COR-L47 (cell line): ENCODE data around the gene ARL4A.

ENCODE experiments used
- DNase-seq: peaks from one replicate; lab custom pipeline; 2025; lab: John Stamatoyannopoulos, UW

ARL4A gene

GRCh38 chr7:12725575-12726316 lies 38.3 kb downstream of the ARL4A start:
- no peak for DNase-seq

DNA sequence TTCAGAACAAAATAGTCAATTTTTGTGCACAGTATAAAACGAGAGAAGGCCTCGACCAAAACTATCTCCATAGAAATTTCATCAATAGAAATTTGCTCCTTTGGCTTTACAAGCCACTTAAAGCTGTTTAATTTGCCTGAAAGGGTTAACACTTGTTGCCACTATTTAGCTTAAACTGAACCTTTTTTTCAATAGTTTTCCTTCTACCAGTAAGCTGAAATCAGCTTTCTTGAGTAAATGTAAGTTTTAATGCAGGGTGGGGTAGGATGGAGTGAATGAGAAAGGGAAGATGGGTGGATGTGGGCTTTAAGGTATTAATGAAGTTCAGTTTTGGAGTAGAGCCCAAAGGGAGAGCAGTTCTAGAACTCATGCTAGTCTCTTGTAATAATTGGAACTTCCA lies 39.5 kb downstream of the ARL4A start:
- no peak for DNase-seq

- no peak for DNase-seq
Observed at GRCh38 chr7:12727455-12728191, 40.2 kb downstream of the ARL4A start.

DNA sequence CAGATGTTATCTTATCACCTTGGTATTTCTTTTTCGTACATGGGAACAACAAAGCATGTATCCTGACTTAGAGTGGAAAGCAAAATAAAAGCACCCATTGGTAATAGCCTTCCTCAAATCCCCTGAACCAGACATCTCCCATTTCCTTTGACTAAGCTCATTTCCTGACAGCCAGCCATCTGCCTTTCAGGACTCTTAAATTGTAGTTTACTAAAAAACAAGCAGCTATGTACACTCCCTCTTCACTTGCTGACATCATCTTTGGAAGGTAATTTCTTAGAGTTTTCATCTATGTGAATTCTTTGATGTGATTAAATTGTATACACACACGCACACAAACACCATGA lies 40.7 kb downstream of the ARL4A start:
- DNase-seq = no peak

- peak; percentile 95 for DNase-seq
Observed at GRCh38 chr7:12729112-12729511, 41.7 kb downstream of the ARL4A start.

- no peak for DNase-seq
Observed at GRCh38 chr7:12730523-12730922, 43.1 kb downstream of the ARL4A start.

DNA sequence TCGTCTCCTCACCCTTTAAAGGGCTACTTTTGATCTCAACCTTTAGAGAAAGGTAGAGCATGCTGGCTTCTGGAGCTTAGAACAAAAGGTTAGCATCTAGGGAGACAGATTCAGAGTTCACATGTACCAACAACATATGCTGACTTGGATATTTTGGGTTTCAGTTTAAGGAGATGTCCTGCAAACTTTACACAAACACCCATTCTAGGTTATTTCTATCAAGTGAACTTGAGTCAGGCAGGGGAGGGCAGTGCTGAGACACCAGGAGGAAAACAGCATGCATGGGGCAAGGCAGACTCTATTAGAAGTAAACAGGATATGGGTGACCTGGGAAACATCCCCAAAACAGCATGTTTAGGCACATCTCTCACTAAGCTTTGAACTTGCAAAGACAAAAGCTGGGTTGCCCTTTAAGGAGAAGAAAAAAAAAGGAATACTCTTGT lies 43.8 kb downstream of the ARL4A start:
- DNase-seq = no peak

- no peak for DNase-seq
Observed at GRCh38 chr7:12731775-12732174, 44.3 kb downstream of the ARL4A start.

DNA sequence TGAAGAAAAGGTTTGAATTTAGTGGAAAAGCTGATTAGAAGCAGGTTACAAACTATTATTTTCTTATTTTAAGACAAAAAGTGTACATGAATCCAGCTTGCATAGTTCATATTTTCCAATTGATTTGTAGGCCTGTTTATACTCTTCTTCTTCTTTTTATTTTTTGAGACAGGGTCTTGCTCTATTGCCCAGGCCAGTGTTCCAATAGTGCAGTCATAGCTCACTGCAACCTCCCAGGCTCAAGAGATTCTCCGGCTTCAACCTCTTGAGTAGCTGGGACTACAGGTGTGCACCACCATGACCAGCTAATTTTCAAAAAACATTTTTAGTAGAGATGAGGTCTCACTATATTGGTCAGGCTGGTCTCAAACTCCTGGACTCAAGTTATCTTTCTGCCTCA lies 45.0 kb downstream of the ARL4A start:
- DNase-seq = no peak

DNA sequence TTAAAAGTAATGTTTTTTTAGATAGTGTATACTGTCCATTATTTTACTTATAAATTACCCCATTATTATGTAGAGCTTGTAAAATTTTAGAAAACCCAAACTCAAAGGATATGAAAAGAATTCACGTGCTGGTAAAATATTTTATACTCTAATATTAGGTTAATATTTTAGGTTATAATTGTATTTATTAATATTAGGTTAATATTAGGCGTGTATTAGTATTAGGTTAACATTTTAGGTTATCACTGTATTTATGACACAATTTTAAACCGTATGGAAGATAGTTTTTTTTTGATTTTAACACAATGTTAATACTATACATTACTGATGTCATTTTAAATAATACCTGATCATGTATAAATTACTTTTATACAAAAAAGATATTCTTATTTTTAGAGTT lies 48.5 kb downstream of the ARL4A start:
- no peak for DNase-seq

GRCh38 chr7:12737373-12737772 lies 49.9 kb downstream of the ARL4A start:
- DNase-seq = no peak

GRCh38 chr7:12737836-12738235 lies 50.4 kb downstream of the ARL4A start:
- no peak for DNase-seq

DNA sequence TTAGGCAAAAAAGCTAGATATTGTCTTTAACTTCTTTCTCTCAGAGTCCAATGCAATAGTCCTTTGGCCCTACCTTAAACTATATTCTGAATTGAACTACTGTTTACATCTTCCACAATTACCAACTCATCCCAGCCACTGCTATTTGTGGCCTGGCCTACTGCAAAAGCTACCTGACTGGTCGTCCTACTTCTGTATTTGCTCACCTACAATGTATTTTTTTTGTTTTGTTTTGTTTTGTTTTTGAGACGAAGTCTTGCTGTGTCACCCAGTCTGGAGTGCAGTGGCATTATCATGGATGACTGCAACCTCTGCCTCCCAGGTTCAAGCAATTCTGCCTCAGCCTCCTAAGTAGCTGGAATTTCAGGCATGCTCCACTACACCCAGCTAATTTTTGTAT lies 51.2 kb downstream of the ARL4A start:
- no peak for DNase-seq
